ENCODE data around the gene HSD3B7. TPM values are rescaled to one million over a fixed set of nuclear protein-coding genes. Genes with fewer than 3 reads are reported as not detected.

The HSD3B7 gene
- total and polyA plus RNA-seq, 7 experiments from 2014 or later: 0.08 to 7.0 (median 2.4) TPM; not detected in 1

GRCh38 chr16:30944352-30944751 is 40.7 kb upstream of the HSD3B7 start:
- Histone ChIP-seq H3K27ac (ENCODE audit: low read depth, low read length) (no peak overlapping the region), H3K4me3 (ENCODE audit: low read length) (no peak overlapping the region), H3K27me3 (ENCODE audit: control insufficient read depth in 2 of 2, insufficient read depth in 2 of 2, low read length in 2 of 2) (no peaks in the 10 kb centered on the region), H3K9me3 (ENCODE audit: control insufficient read depth in 2 of 3, low read length in 3 of 3) (no peaks in the 10 kb centered on the region), H3K36me3 (ENCODE audit: control insufficient read depth in 2 of 3, insufficient read depth in 3 of 3, low read length in 3 of 3) (no peaks in the 10 kb centered on the region), H3K4me1 (ENCODE audit: control insufficient read depth in 2 of 2, insufficient read depth in 2 of 2, low read length in 2 of 2) (peaks cover 5 to 10% of the 10 kb centered on the region in 2 donors)
- H3K27me3 Mint-ChIP-seq: no peaks in the 10 kb centered on the region
- DNase-seq (no peak), ATAC-seq (no peak)
- no peaks in the 10 kb centered on the region for H3K9me3 Mint-ChIP-seq
- H3K4me3 Mint-ChIP-seq: no peak overlapping the region
- H3K27ac Mint-ChIP-seq: no peak overlapping the region
- POLR2A ChIA-PET: interaction anchor here (0.7 to 0.9 kb wide), 2 partner anchors 10 to 181 kb away, joined by 3 to 4 read pairs; no protein-coding TSS in a partner anchor
- peaks cover 0 to 11% (median 3%) of the 10 kb centered on the region in 5 donors for H3K36me3 Mint-ChIP-seq
- H3K4me1 Mint-ChIP-seq: peaks cover 1 to 20% (median 14%) of the 10 kb centered on the region in 7 donors
- intact Hi-C loops (cut with micrococcal nuclease): no loop called here
- CTCF ChIA-PET: interaction anchor here (0.6 to 1.2 kb wide), 4 partner anchors 9 to 196 kb away, joined by 3 to 4 read pairs (median 4); no protein-coding TSS in a partner anchor

- no peak overlapping the region for H3K27ac ChIP-seq (ENCODE audit: low read depth, low read length)
- H3K27ac Mint-ChIP-seq: peak overlapping the region in 3 of 9 donors; percentile 25 to 62 (median 29)
- no peaks in the 10 kb centered on the region for H3K36me3 ChIP-seq (ENCODE audit: control insufficient read depth in 2 of 3, insufficient read depth in 3 of 3, low read length in 3 of 3)
- H3K4me1 Mint-ChIP-seq: peaks cover 13 to 25% (median 18%) of the 10 kb centered on the region in 7 donors
- peaks cover 0 to 1% (median 0%) of the 10 kb centered on the region in 11 donors for H3K9me3 Mint-ChIP-seq
- peaks cover 16 to 20% of the 10 kb centered on the region in 2 donors for H3K4me1 ChIP-seq (ENCODE audit: control insufficient read depth in 2 of 2, insufficient read depth in 2 of 2, low read length in 2 of 2)
- H3K9me3 ChIP-seq (ENCODE audit: control insufficient read depth in 2 of 3, low read length in 3 of 3): no peaks in the 10 kb centered on the region
- DNase-seq (no peak), ATAC-seq (no peak)
- H3K4me3 Mint-ChIP-seq: peak overlapping the region in 4 of 10 donors; percentile 31 to 73 (median 49)
- intact Hi-C loops (cut with micrococcal nuclease): no loop called here
- H3K27me3 Mint-ChIP-seq: no peaks in the 10 kb centered on the region
- CTCF ChIA-PET: interaction anchor here (1.2 kb wide), 1 partner anchor 12 kb away, joined by 3 read pairs; no protein-coding TSS in a partner anchor
- H3K4me3 ChIP-seq (ENCODE audit: low read length): no peak overlapping the region
- POLR2A ChIA-PET: no interaction called here
- H3K27me3 ChIP-seq (ENCODE audit: control insufficient read depth in 2 of 2, insufficient read depth in 2 of 2, low read length in 2 of 2): no peaks in the 10 kb centered on the region
- peaks cover 0 to 13% (median 3%) of the 10 kb centered on the region in 5 donors for H3K36me3 Mint-ChIP-seq
These were observed 38.1 kb upstream of the HSD3B7 start for GRCh38 chr16:30946671-30947540.

DNA sequence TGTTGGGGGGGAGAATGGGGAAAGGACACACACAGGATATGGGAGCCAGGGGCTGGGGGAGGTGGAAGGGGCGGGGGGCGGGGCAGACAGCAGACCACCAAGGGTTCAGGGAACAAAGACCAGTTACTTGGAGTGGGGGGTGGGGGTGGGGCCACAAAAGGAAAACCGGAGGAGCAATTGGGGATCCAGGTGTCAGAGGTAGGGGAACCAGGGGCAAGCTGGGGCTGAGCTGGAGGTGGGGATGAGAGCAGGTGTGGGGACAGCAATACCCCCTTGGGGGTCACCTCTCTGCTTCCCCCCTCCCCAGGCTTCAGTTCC is 37.5 kb upstream of the HSD3B7 start:
- intact Hi-C loops (cut with micrococcal nuclease): no loop called here
- DNase-seq (no peak), ATAC-seq (no peak)
- H3K27me3 Mint-ChIP-seq: no peaks in the 10 kb centered on the region
- Histone ChIP-seq H3K27me3 (ENCODE audit: control insufficient read depth in 2 of 2, insufficient read depth in 2 of 2, low read length in 2 of 2) (no peaks in the 10 kb centered on the region), H3K9me3 (ENCODE audit: control insufficient read depth in 2 of 3, low read length in 3 of 3) (no peaks in the 10 kb centered on the region), H3K36me3 (ENCODE audit: control insufficient read depth in 2 of 3, insufficient read depth in 3 of 3, low read length in 3 of 3) (no peaks in the 10 kb centered on the region), H3K27ac (ENCODE audit: low read depth, low read length) (no peak overlapping the region), H3K4me1 (ENCODE audit: control insufficient read depth in 2 of 2, insufficient read depth in 2 of 2, low read length in 2 of 2) (peaks cover 11 to 15% of the 10 kb centered on the region in 2 donors), H3K4me3 (ENCODE audit: low read length) (no peak overlapping the region)
- H3K9me3 Mint-ChIP-seq: peaks cover 0 to 1% (median 0%) of the 10 kb centered on the region in 11 donors
- no peak overlapping the region for H3K4me3 Mint-ChIP-seq
- POLR2A ChIA-PET: no interaction called here
- H3K4me1 Mint-ChIP-seq: peaks cover 13 to 25% (median 17%) of the 10 kb centered on the region in 7 donors
- CTCF ChIA-PET: interaction anchor here (1.2 kb wide), 1 partner anchor 12 kb away, joined by 3 read pairs; no protein-coding TSS in a partner anchor
- H3K27ac Mint-ChIP-seq: no peak overlapping the region
- H3K36me3 Mint-ChIP-seq: peaks cover 0 to 13% (median 3%) of the 10 kb centered on the region in 5 donors

DNA sequence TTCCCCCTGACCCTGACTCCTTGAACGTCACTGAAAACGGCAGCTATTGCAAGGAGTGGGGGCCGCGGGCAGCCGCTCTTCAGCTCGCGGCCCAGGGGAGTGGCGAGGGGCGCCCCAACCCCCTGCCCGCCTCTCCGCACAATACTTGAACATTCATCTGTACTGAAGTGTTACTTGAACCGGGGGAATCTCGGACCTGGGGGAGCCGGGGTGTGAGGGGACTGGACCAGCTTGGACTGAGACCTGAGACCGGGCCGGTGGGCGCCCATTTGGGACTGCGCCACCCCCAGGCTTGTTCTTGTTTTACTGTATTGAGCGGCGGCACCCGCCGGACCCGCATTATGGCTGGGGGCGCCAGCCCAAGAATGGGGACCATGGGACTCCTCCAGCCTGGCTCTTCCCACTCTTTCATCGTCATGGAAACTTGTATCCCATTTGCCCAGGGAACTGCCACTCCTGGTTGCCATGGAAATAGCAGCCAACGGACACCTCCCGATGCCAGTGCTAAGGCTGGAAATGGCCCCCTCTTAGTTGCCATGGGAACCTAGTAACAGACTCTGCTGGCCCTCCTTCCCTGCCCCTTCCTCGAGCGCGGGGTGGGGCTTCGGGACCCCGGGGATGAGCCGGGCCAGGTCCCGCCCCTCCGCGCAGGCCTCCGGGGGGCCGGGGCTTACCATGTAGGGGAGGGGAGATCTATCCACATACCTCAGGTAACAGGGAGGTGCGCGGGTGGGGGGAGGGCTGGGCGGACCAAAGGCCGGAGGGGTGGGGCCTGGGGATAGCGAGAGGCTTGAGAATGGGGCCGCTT is 36.9 kb upstream of the HSD3B7 start:
- intact Hi-C loops (cut with micrococcal nuclease): no loop called here
- CTCF ChIA-PET: interaction anchor here (1.2 kb wide), 1 partner anchor 13 kb away, joined by 3 read pairs; no protein-coding TSS in a partner anchor

DNA sequence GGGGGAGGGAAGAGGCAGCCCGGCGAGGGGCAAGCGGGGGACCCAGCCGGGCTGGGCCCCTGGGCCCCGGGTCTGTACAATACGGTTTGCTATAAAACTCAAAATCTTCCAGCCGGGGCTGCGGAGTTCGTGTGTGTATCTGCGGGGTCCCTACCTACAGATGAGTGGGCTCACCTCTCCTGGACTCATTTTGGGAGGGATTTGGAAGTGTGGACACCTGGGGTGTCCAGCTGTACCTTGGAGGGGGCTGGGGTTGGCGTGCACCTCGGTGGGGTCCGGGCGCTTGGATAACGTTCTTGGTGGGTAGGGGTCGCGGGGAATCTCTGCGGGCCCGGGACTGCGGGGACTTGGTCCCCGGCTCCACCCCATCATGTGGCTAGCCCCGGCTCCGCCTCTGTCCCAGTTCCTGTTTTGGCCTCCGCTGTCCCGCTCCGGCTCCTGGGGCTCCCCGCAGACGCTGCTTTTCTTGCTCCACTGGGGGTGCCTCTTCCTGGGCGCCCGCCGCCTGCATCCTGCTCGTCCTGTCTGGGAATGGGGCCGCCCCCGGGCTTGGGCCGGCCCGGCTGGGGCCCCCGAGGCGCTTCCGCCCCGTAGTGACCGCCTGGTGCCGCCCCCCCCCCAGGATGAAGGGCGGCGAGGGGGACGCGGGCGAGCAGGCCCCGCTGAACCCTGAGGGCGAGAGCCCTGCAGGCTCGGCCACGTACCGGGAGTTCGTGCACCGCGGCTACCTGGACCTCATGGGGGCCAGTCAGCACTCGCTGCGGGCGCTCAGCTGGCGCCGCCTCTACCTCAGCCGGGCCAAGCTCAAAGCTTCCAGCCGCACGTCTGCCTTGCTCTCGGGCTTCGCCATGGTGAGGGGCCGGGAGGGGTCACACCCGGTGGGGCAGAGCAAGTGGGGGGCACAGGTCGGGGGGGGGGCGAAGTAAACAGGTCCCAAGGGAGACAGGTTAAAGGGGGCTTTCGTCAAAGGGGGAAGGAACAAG is 36.0 kb upstream of the HSD3B7 start, which contains the start of gene ORAI3:
Gene ORAI3 (plus strand): TSS at position 402 of the 983 bp plus-strand sequence. CDS start 222 bp downstream, at position 624.
- H3K27ac Mint-ChIP-seq: peak within 1 kb of the TSS; percentile 64 to 92 (median 80)
- ATAC-seq (peak; percentile 77), DNase-seq (peak in 4 of 9 donors; percentile 20 to 62 (median 28))
- H3K27me3 Mint-ChIP-seq: no peaks in the 10 kb centered on the region
- ChIA-PET POLR2A (interaction anchor here (0.9 to 1.8 kb wide), 5 partner anchors 9 to 231 kb away, joined by 3 to 6 read pairs (median 3); partner anchors contain the start of genes FUS and KAT8), CTCF (interaction anchor here (0.6 kb wide), 1 partner anchor 55 kb away, joined by 3 read pairs; the partner anchor contains the start of gene BCL7C)
- no peaks in the 10 kb centered on the region for H3K9me3 ChIP-seq (ENCODE audit: control insufficient read depth in 2 of 3, low read length in 3 of 3)
- H3K27ac ChIP-seq (ENCODE audit: low read depth, low read length): peak within 1 kb of the TSS; percentile 75
- H3K4me1 ChIP-seq (ENCODE audit: control insufficient read depth in 2 of 2, insufficient read depth in 2 of 2, low read length in 2 of 2): peaks cover 11 to 15% of the 10 kb centered on the region in 2 donors
- H3K4me1 Mint-ChIP-seq: peaks cover 13 to 23% (median 17%) of the 10 kb centered on the region in 7 donors
- H3K27me3 ChIP-seq (ENCODE audit: control insufficient read depth in 2 of 2, insufficient read depth in 2 of 2, low read length in 2 of 2): no peaks in the 10 kb centered on the region
- peaks cover 0 to 11% (median 3%) of the 10 kb centered on the region in 5 donors for H3K36me3 Mint-ChIP-seq
- peaks cover 0 to 1% (median 0%) of the 10 kb centered on the region in 11 donors for H3K9me3 Mint-ChIP-seq
- H3K36me3 ChIP-seq (ENCODE audit: control insufficient read depth in 2 of 3, insufficient read depth in 3 of 3, low read length in 3 of 3): no peaks in the 10 kb centered on the region
- peak within 1 kb of the TSS; percentile 87 to 98 (median 90) for H3K4me3 Mint-ChIP-seq
- intact Hi-C loops (cut with micrococcal nuclease): loop anchor here (1.0 kb wide), 3 partner anchors 8 to 27 kb away; partner anchors contain the start of genes FBXL19 (in 1 of the 2) and SETD1A (in 1 of the 2)
- peak within 1 kb of the TSS; percentile 74 for H3K4me3 ChIP-seq (ENCODE audit: low read length)

More for the DNA sequence above, 36.9 kb upstream of the HSD3B7 start:
- ATAC-seq (peak; percentile 26), DNase-seq (peak in 1 of 9 donors; percentile 25)
- Histone ChIP-seq H3K4me1 (ENCODE audit: control insufficient read depth in 2 of 2, insufficient read depth in 2 of 2, low read length in 2 of 2) (peaks cover 11 to 15% of the 10 kb centered on the region in 2 donors), H3K9me3 (ENCODE audit: control insufficient read depth in 2 of 3, low read length in 3 of 3) (no peaks in the 10 kb centered on the region), H3K4me3 (ENCODE audit: low read length) (no peak overlapping the region), H3K36me3 (ENCODE audit: control insufficient read depth in 2 of 3, insufficient read depth in 3 of 3, low read length in 3 of 3) (no peaks in the 10 kb centered on the region), H3K27ac (ENCODE audit: low read depth, low read length) (peak overlapping the region; percentile 75), H3K27me3 (ENCODE audit: control insufficient read depth in 2 of 2, insufficient read depth in 2 of 2, low read length in 2 of 2) (no peaks in the 10 kb centered on the region)
- Mint-ChIP-seq H3K27me3 (no peaks in the 10 kb centered on the region), H3K27ac (peak overlapping the region in 2 of 9 donors; percentile 38 to 54), H3K4me3 (peak overlapping the region in 6 of 10 donors; percentile 25 to 88 (median 48)), H3K9me3 (peaks cover 0 to 1% (median 0%) of the 10 kb centered on the region in 11 donors), H3K36me3 (peaks cover 0 to 11% (median 3%) of the 10 kb centered on the region in 5 donors), H3K4me1 (peaks cover 13 to 23% (median 14%) of the 10 kb centered on the region in 7 donors)
- POLR2A ChIA-PET: no interaction called here

Measured in naive thymus-derived CD4-positive, alpha-beta T cell (primary cell).